Keratinocyte (primary cell): ENCODE results near the gene GPHA2. TPM values are rescaled to one million over a fixed set of nuclear protein-coding genes. Genes with fewer than 3 reads are reported as not detected.

Experiments used
- DNase-seq: peaks from one replicate; pipeline ENCODE4 v3.0.0-alpha.2; 2011; ENCODE audit warnings: low read depth, missing footprints, low spot score
- FAIRE-seq: peaks from 2 replicates; lab custom pipeline; 2011; peaks lifted over from hg19 to GRCh38; lab: Jason Lieb, UNC
- H2AFZ ChIP-seq: 2 replicates; pipeline ENCODE4 v1.6.0; 2012; ENCODE audit warnings: low read length, control low read depth, inconsistent platforms; ENCODE audit not compliant: control insufficient read depth
- H3K27ac ChIP-seq: 2 replicates; pipeline ENCODE4 v1.5.1; 2011; ENCODE audit warnings: low read length; ENCODE audit not compliant: control insufficient read depth, insufficient read depth
- H3K27me3 ChIP-seq: 3 replicates; pipeline ENCODE4 v1.6.0; 2011; ENCODE audit warnings: low read length; ENCODE audit not compliant: control insufficient read depth, insufficient read depth; ENCODE audit errors: extremely low read depth
- H3K36me3 ChIP-seq, 2 experiments: 2 replicates in 1 of 2; 3 replicates in 1 of 2; pipeline ENCODE4 v1.5.1; 2011; ENCODE audit warnings: low read length in 2 of 2, mild to moderate bottlenecking in 1 of 2; ENCODE audit not compliant: control insufficient read depth in 2 of 2, insufficient read depth in 2 of 2; ENCODE audit errors: extremely low read depth in 1 of 2
- H3K4me1 ChIP-seq: 3 replicates; pipeline ENCODE4 v1.5.1; 2011; ENCODE audit warnings: low read length; ENCODE audit not compliant: control insufficient read depth, insufficient read depth; ENCODE audit errors: extremely low read depth
- H3K4me2 ChIP-seq: 3 replicates; pipeline ENCODE4 v1.6.0; 2011; ENCODE audit warnings: low read depth, low read length; ENCODE audit not compliant: control insufficient read depth, insufficient read depth; ENCODE audit errors: extremely low read depth
- H3K4me3 ChIP-seq, 3 experiments: fragments of 200-600 bp in 1 of 3; sonication (generic) in 1 of 3; 2 replicates in 2 of 3; 3 replicates in 1 of 3; pipeline ENCODE4 v1.5.1; 2011 to 2016; ENCODE audit warnings: low read length in 3 of 3, mild to moderate bottlenecking in 3 of 3, control low read depth in 2 of 3, inconsistent platforms in 1 of 3, low read depth in 1 of 3, mixed read lengths in 1 of 3, mixed run types in 1 of 3, moderate library complexity in 1 of 3; ENCODE audit not compliant: control insufficient read depth in 2 of 3, insufficient read depth in 2 of 3; ENCODE audit errors: extremely low read depth in 1 of 3
- H3K79me2 ChIP-seq: 2 replicates; pipeline ENCODE4 v1.6.0; 2012; ENCODE audit warnings: low read length; ENCODE audit not compliant: control insufficient read depth, insufficient read depth
- H3K9ac ChIP-seq: 3 replicates; pipeline ENCODE4 v1.6.0; 2011; ENCODE audit warnings: low read length; ENCODE audit not compliant: control insufficient read depth, insufficient read depth; ENCODE audit errors: extremely low read depth
- H3K9me1 ChIP-seq: 3 replicates; pipeline ENCODE4 v1.6.0; 2011; ENCODE audit warnings: low read length; ENCODE audit not compliant: control insufficient read depth, insufficient read depth; ENCODE audit errors: extremely low read depth
- H3K9me3 ChIP-seq: 2 replicates; pipeline ENCODE4 v1.5.1; 2012; ENCODE audit warnings: low read depth, low read length; ENCODE audit not compliant: control insufficient read depth
- H4K20me1 ChIP-seq: 3 replicates; pipeline ENCODE4 v1.6.0; 2011; ENCODE audit warnings: low read length; ENCODE audit not compliant: control insufficient read depth, insufficient read depth; ENCODE audit errors: extremely low read depth
- CTCF ChIP-seq, 3 experiments: IDR thresholded peaks in 1 of 3; conservative IDR thresholded peaks in 1 of 3; optimal IDR thresholded peaks in 1 of 3; 2 replicates in 2 of 3; 3 replicates in 1 of 3; pipeline versions ENCODE3 to v1.5.1; 2011; ENCODE audit warnings: low read length in 3 of 3, mild to moderate bottlenecking in 3 of 3, moderate library complexity in 2 of 3, control low read depth in 1 of 3, inconsistent platforms in 1 of 3; ENCODE audit not compliant: insufficient read depth in 2 of 3; ENCODE audit errors: extremely low read depth in 1 of 3
- EZH2 ChIP-seq: IDR thresholded peaks from one replicate; pipeline ENCODE4 v1.6.1; 2012; ENCODE audit warnings: inconsistent platforms, mild to moderate bottlenecking, low read length, moderate library complexity
- dilution Hi-C: fragments of 300-500 bp; cut with MboI; formaldehyde crosslinking; loops from one replicate; pipeline ENCODE4 v1.7.0; 2020; ENCODE audit warnings: low sequenced_read_pairs; ENCODE audit not compliant: extremely low pct_ligation_motif_present
- polyA plus RNA-seq, 5 experiments: library from polyadenylated mRNA; depleted of rRNA in 3 of 5; stranded (reverse) in 3 of 5; stranded (forward) in 1 of 5; unstranded in 1 of 5; fragments of >200 nt; gene quantifications; 1 replicate in 1 of 5; 2 replicates in 3 of 5; 3 replicates in 1 of 5; pipeline versions ENCODE4 v1.2.1 to v1.2.3, GENCODE V29; 2011 to 2012; ENCODE audit warnings: missing spikeins in 2 of 5, low read depth in 1 of 5, low replicate concordance in 1 of 5

GPHA2 gene
- polyA plus RNA-seq, 1 donor (not counting 4 experiments of a cell fraction or from before 2014, with no cell fraction given), result 0.08 TPM

- Histone ChIP-seq H3K4me2 (no peak overlapping the region), H4K20me1 (no peaks in the 10 kb centered on the region), H3K4me3 (no peak overlapping the region), H3K36me3 (no peaks in the 10 kb centered on the region), H2AFZ (no peak overlapping the region), H3K9me3 (no peaks in the 10 kb centered on the region), H3K9me1 (no peaks in the 10 kb centered on the region), H3K4me1 (peaks cover 17% of the 10 kb centered on the region), H3K9ac (no peak overlapping the region), H3K27ac (no peak overlapping the region), H3K79me2 (peaks cover 14% of the 10 kb centered on the region), H3K27me3 (no peaks in the 10 kb centered on the region)
- no peak for FAIRE-seq
- dilution Hi-C loops, result no loop called here
- no peak for DNase-seq
- TF ChIP-seq CTCF (optimal IDR thresholded peaks at IDR 0.05 in 1 of 3, IDR thresholded peaks at IDR 0.05 in 1 of 3, conservative IDR thresholded peaks at IDR 0.05 in 1 of 3; ENCODE audit: extremely low read depth in 1 of 3, insufficient read depth in 2 of 3, low read length in 3 of 3) (no peak), EZH2 (no peak)
These were observed 15.6 kb downstream of the GPHA2 start for GRCh38 chr11:64920124-64920523.

- Histone ChIP-seq H4K20me1 (no peaks in the 10 kb centered on the region), H3K9me3 (no peaks in the 10 kb centered on the region), H3K4me3 (no peak overlapping the region), H3K27me3 (no peaks in the 10 kb centered on the region), H3K9me1 (no peaks in the 10 kb centered on the region), H2AFZ (no peak overlapping the region), H3K36me3 (peaks cover 0 to 1% of the 10 kb centered on the region in 2 experiments), H3K9ac (no peak overlapping the region), H3K27ac (no peak overlapping the region), H3K79me2 (peaks cover 14% of the 10 kb centered on the region), H3K4me2 (no peak overlapping the region), H3K4me1 (peaks cover 17% of the 10 kb centered on the region)
- FAIRE-seq (no peak), DNase-seq (no peak)
- no peak for TF ChIP-seq EZH2
- TF ChIP-seq CTCF (optimal IDR thresholded peaks at IDR 0.05 in 1 of 3, IDR thresholded peaks at IDR 0.05 in 1 of 3, conservative IDR thresholded peaks at IDR 0.05 in 1 of 3; ENCODE audit: extremely low read depth in 1 of 3, insufficient read depth in 2 of 3, low read length in 3 of 3), result no peak
- dilution Hi-C loops, result no loop called here
These were observed 16.1 kb downstream of the GPHA2 start for GRCh38 chr11:64919627-64920026.
